CD14-positive monocyte (primary cell): Measurements from ENCODE around the gene AMDHD2. TPM values are rescaled to one million over a fixed set of nuclear protein-coding genes. Genes with fewer than 3 reads are reported as not detected.
A peak's percentile ranks its signal among the peaks of the same experiment; 100 is the strongest.

Experiments
- DNase-seq, 3 donors: peaks; one replicate each; pipeline ENCODE4 v3.0.0-alpha.2; 2011 to 2022
- H2AFZ ChIP-seq: 2 replicates; pipeline ENCODE4 v1.6.0; 2012; ENCODE audit warnings: mild to moderate bottlenecking, low read depth, low read length, inconsistent platforms; ENCODE audit not compliant: insufficient read depth, poor library complexity, severe bottlenecking
- H3K27ac ChIP-seq, 2 donors: 1 replicate in 1 of 2; 2 replicates in 1 of 2; pipeline ENCODE4 v1.5.1; 2012 to 2013; ENCODE audit warnings: low read length in 2 of 2, control low read depth in 1 of 2, inconsistent platforms in 1 of 2, low read depth in 1 of 2, mild to moderate bottlenecking in 1 of 2
- H3K27me3 ChIP-seq, 2 donors: one replicate each; pipeline versions ENCODE4 v1.6.0 to v1.6.1; 2011 to 2013; ENCODE audit warnings: low read length in 2 of 2; ENCODE audit not compliant: control insufficient read depth in 2 of 2, insufficient read depth in 2 of 2
- H3K36me3 ChIP-seq, 2 donors: replicated peaks in 1 of 2; 1 replicate in 1 of 2; 2 replicates in 1 of 2; pipeline versions ENCODE4 v1.5.1 to v1.6.1; 2012 to 2013; ENCODE audit warnings: low read length in 2 of 2, control low read depth in 1 of 2, inconsistent platforms in 1 of 2, mild to moderate bottlenecking in 1 of 2; ENCODE audit not compliant: insufficient read depth in 2 of 2, control insufficient read depth in 1 of 2
- H3K4me1 ChIP-seq, 2 donors: 1 replicate in 1 of 2; 2 replicates in 1 of 2; pipeline versions ENCODE4 v1.5.1 to v1.6.1; 2012 to 2013; ENCODE audit warnings: low read length in 2 of 2, control low read depth in 1 of 2, inconsistent platforms in 1 of 2, mild to moderate bottlenecking in 1 of 2, moderate library complexity in 1 of 2; ENCODE audit not compliant: insufficient read depth in 2 of 2, control insufficient read depth in 1 of 2
- H3K4me2 ChIP-seq: replicated peaks from 2 replicates; pipeline ENCODE3; 2012; ENCODE audit warnings: low read length, moderate library complexity, mild to moderate bottlenecking; ENCODE audit not compliant: poor library complexity, severe bottlenecking; ENCODE audit errors: extremely low read depth
- H3K4me3 ChIP-seq, 3 experiments: fragments of 200-600 bp in 1 of 3; sonication (generic) in 1 of 3; replicated peaks in 1 of 3; 1 replicate in 2 of 3; 2 replicates in 1 of 3; pipeline ENCODE4 v1.5.1; 2011 to 2013; ENCODE audit warnings: low read length in 3 of 3, mild to moderate bottlenecking in 3 of 3, control low read depth in 2 of 3, low read depth in 2 of 3, inconsistent platforms in 1 of 3, moderate library complexity in 1 of 3
- H3K79me2 ChIP-seq: 2 replicates; pipeline ENCODE4 v1.6.0; 2012; ENCODE audit warnings: mild to moderate bottlenecking, control low read depth, inconsistent platforms, low read length, moderate library complexity; ENCODE audit not compliant: insufficient read depth
- H3K9ac ChIP-seq: 2 replicates; pipeline ENCODE4 v1.6.0; 2017; ENCODE audit warnings: low read length, mild to moderate bottlenecking; ENCODE audit not compliant: insufficient read depth, poor library complexity, severe bottlenecking
- H3K9me3 ChIP-seq, 2 donors: replicated peaks in 1 of 2; 1 replicate in 1 of 2; 2 replicates in 1 of 2; pipeline versions ENCODE4 v1.5.1 to v1.6.1; 2012 to 2013; ENCODE audit warnings: low read length in 2 of 2, control low read depth in 1 of 2; ENCODE audit not compliant: control insufficient read depth in 1 of 2, insufficient read depth in 1 of 2
- H4K20me1 ChIP-seq: 2 replicates; pipeline ENCODE4 v1.6.0; 2012; ENCODE audit warnings: mild to moderate bottlenecking, low read length, control low read depth, moderate library complexity; ENCODE audit not compliant: insufficient read depth
- H3K27ac Mint-ChIP-seq, 7 donors: one replicate each; pipeline ENCODE4 v1.8.0; 2020; ENCODE audit warnings: mild to moderate bottlenecking in 7 of 7, mixed read lengths in 7 of 7, moderate library complexity in 6 of 7, inconsistent platforms in 2 of 7
- H3K27me3 Mint-ChIP-seq, 3 donors: one replicate each; pipeline ENCODE4 v1.8.0; 2021 to 2022; ENCODE audit warnings: low read depth in 3 of 3, mild to moderate bottlenecking in 3 of 3, mixed read lengths in 3 of 3, moderate library complexity in 3 of 3, inconsistent platforms in 1 of 3
- H3K36me3 Mint-ChIP-seq, 2 donors: one replicate each; pipeline ENCODE4 v1.8.0; 2020; ENCODE audit warnings: mixed read lengths in 2 of 2, inconsistent platforms in 1 of 2, mild to moderate bottlenecking in 1 of 2
- H3K4me1 Mint-ChIP-seq: one replicate; pipeline ENCODE4 v1.8.0; 2020; ENCODE audit warnings: mild to moderate bottlenecking, mixed read lengths
- H3K4me3 Mint-ChIP-seq, 2 donors: one replicate each; pipeline ENCODE4 v1.8.0; 2020; ENCODE audit warnings: mild to moderate bottlenecking in 2 of 2, mixed read lengths in 2 of 2, moderate library complexity in 1 of 2
- H3K9me3 Mint-ChIP-seq, 7 donors: one replicate each; pipeline ENCODE4 v1.8.0; 2020 to 2022; ENCODE audit warnings: mixed read lengths in 7 of 7, mild to moderate bottlenecking in 6 of 7, moderate library complexity in 6 of 7, inconsistent platforms in 2 of 7
- WGBS: methylation state at CpG from one replicate; pipeline ENCODE4 v1.1.5; 2013; ENCODE audit warnings: missing lambda C conversion rate; ENCODE audit not compliant: insufficient coverage; 5-methylcytosine and 5-hydroxymethylcytosine counted together
- intact Hi-C, 2 donors: fragments of 100-400 bp; cut with micrococcal nuclease; formaldehyde crosslinking; loops; one replicate each; pipeline versions ENCODE4 v1.15.0 to v1.15.1; 2023
- polyA plus RNA-seq, 3 donors: library from polyadenylated mRNA; depleted of rRNA in 1 of 3; unstranded in 2 of 3; stranded (reverse) in 1 of 3; fragments of 300-500 nt in 2 of 3; fragments of >200 nt in 1 of 3; fragmentation: Illumina TruSeq in 2 of 3; gene quantifications; 1 replicate in 2 of 3; 2 replicates in 1 of 3; pipeline ENCODE4 v1.2.3, GENCODE V29; 2012 to 2021
- TF ChIP-seq, protein P1 (sequence below): fragments of 200-600 bp; IDR thresholded peaks from one replicate; pipeline ENCODE4 v1.8.0; 2022; ENCODE audit warnings: antibody characterized with exemption, mild to moderate bottlenecking

The AMDHD2 gene
- polyA plus RNA-seq, 3 donors = 6.9 to 57.8 (median 8.4) TPM

DNA sequence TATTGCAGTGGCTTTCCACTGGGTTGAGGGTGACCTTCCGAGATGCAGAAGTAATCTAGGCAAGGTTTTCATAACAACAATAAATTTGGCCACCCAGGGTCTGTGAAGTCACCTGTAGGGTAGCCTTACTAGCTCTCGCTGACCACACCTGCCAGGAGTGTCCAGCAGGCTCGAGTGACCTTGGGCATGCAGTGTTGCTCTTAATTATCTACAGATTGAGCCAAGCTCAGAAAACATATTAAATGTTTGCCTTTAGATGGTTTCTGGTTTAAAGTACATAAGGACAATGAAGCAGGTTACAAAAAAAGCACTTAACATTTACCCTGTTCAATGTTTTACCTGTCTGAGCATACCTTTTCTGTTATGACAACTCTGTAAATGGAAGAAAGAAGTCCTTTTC lies 43.4 kb upstream of the AMDHD2 start:
- Mint-ChIP-seq H3K9me3 (peaks cover 0 to 9% (median 0%) of the 10 kb centered on the region in 7 donors), H3K27ac (peak overlapping the region in 1 of 7 donors; percentile 42), H3K27me3 (peaks cover 17 to 19% (median 19%) of the 10 kb centered on the region in 3 donors), H3K4me1 (peaks cover 37% of the 10 kb centered on the region), H3K36me3 (peaks cover 5 to 33% of the 10 kb centered on the region in 2 donors), H3K4me3 (no peak overlapping the region)
- intact Hi-C loops = loop anchor here in 1 of 2 donors (10.0 kb wide), 1 partner anchor 52 kb away; the partner anchor contains the start of gene CCNF
- no peak for DNase-seq
- 83% methylated on average over 2 of the region's 3 CpGs for WGBS
- peaks cover 18 to 55% of the 10 kb centered on the region in 2 donors for H3K4me1 ChIP-seq
- H3K79me2 ChIP-seq = peaks cover 69% of the 10 kb centered on the region
- no peak overlapping the region for H2AFZ ChIP-seq
- H3K27ac ChIP-seq = no peak overlapping the region
- H3K4me3 ChIP-seq = no peak overlapping the region
- H4K20me1 ChIP-seq = peaks cover 29% of the 10 kb centered on the region
- H3K4me2 ChIP-seq = no peak overlapping the region
- peaks cover 12 to 17% of the 10 kb centered on the region in 2 donors for H3K27me3 ChIP-seq
- peaks cover 0 to 10% of the 10 kb centered on the region in 2 donors for H3K9me3 ChIP-seq
- no peak overlapping the region for H3K9ac ChIP-seq
- H3K36me3 ChIP-seq = no peaks in the 10 kb centered on the region
- TF ChIP-seq, protein P1, sequence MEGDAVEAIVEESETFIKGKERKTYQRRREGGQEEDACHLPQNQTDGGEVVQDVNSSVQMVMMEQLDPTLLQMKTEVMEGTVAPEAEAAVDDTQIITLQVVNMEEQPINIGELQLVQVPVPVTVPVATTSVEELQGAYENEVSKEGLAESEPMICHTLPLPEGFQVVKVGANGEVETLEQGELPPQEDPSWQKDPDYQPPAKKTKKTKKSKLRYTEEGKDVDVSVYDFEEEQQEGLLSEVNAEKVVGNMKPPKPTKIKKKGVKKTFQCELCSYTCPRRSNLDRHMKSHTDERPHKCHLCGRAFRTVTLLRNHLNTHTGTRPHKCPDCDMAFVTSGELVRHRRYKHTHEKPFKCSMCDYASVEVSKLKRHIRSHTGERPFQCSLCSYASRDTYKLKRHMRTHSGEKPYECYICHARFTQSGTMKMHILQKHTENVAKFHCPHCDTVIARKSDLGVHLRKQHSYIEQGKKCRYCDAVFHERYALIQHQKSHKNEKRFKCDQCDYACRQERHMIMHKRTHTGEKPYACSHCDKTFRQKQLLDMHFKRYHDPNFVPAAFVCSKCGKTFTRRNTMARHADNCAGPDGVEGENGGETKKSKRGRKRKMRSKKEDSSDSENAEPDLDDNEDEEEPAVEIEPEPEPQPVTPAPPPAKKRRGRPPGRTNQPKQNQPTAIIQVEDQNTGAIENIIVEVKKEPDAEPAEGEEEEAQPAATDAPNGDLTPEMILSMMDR = no peak

DNA sequence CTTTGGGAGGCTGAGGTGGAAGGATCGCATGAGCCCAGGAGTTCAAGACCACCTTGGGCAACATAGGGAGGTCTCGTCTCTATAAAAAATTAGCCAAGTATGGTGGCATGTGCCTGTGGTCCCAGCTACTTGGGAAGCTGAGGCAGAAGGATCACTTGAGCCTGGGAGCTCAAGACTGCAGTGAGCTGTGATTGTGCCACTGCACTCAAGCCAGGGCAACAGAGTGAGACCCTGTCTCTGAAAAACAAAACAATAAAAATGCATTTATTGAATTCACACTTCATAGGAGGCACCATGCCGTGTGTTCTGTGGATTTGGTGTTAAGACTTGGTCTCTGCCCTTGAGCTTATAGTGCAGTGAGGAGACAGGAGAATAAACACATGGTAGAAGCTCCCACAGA lies 42.8 kb upstream of the AMDHD2 start:
- Histone ChIP-seq H3K79me2 (peaks cover 74% of the 10 kb centered on the region), H3K4me1 (peaks cover 18 to 49% of the 10 kb centered on the region in 2 donors), H4K20me1 (peaks cover 26% of the 10 kb centered on the region), H3K9ac (no peak overlapping the region), H2AFZ (no peak overlapping the region), H3K27me3 (peaks cover 6 to 12% of the 10 kb centered on the region in 2 donors), H3K36me3 (no peaks in the 10 kb centered on the region), H3K4me2 (no peak overlapping the region), H3K9me3 (peaks cover 0 to 5% of the 10 kb centered on the region in 2 donors), H3K4me3 (no peak overlapping the region), H3K27ac (no peak overlapping the region)
- TF ChIP-seq, protein P1 = no peak
- Mint-ChIP-seq H3K9me3 (peaks cover 0 to 7% (median 0%) of the 10 kb centered on the region in 7 donors), H3K27ac (no peak overlapping the region), H3K4me1 (peaks cover 42% of the 10 kb centered on the region), H3K4me3 (no peak overlapping the region), H3K27me3 (peaks cover 11 to 13% (median 13%) of the 10 kb centered on the region in 3 donors), H3K36me3 (peaks cover 9 to 38% of the 10 kb centered on the region in 2 donors)
- WGBS = 89% methylated on average over 2 of the region's 3 CpGs
- intact Hi-C loops = loop anchor here in 1 of 2 donors (10.0 kb wide), 1 partner anchor 53 kb away; the partner anchor contains the start of gene CCNF
- DNase-seq = no peak
